ENCODE measurements around the gene LHFPL6.

DNA sequence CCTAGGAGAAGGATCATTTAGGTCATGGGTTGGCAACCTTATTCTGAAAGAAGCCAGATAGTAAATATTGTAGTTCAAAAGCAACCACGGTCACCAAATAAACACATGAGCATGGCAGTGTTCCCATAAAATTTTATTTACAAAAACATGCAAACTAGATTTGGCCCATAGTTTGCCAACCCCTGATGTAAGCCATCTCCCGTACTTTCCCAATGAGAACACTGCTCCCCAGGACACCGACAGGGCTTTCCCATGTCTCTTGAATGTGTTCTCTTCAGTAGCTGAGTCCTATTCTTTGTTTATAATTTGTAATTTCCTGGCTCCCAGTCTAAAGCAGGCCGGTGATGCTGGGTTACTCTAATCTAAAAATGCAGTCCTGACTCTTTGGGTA, 239.6 kb downstream of the LHFPL6 start:
- no peak for TF ChIP-seq POLR2AphosphoS5 (IDR thresholded peaks at IDR 0.05; ENCODE audit: low read depth, low read length)
- TF ChIP-seq, protein P1, sequence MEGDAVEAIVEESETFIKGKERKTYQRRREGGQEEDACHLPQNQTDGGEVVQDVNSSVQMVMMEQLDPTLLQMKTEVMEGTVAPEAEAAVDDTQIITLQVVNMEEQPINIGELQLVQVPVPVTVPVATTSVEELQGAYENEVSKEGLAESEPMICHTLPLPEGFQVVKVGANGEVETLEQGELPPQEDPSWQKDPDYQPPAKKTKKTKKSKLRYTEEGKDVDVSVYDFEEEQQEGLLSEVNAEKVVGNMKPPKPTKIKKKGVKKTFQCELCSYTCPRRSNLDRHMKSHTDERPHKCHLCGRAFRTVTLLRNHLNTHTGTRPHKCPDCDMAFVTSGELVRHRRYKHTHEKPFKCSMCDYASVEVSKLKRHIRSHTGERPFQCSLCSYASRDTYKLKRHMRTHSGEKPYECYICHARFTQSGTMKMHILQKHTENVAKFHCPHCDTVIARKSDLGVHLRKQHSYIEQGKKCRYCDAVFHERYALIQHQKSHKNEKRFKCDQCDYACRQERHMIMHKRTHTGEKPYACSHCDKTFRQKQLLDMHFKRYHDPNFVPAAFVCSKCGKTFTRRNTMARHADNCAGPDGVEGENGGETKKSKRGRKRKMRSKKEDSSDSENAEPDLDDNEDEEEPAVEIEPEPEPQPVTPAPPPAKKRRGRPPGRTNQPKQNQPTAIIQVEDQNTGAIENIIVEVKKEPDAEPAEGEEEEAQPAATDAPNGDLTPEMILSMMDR (IDR thresholded peaks at IDR 0.05): no peak

Measured in Panc1 (cell line).